SK-N-SH treated with all-trans-retinoic acid at 6 μM for 48 hours (cell line): Measurements from ENCODE around the gene SMOC1.

Source experiments
- ATAC-seq: fragments of 200-7000 bp; cut with Tn5 transposase; 3 replicates; pipeline ENCODE4 v1.9.1; 2020; ENCODE audit warnings: mild to moderate bottlenecking, moderate library complexity
- ARNTL ChIP-seq: fragments of 450-650 bp; formaldehyde crosslinking; IDR thresholded peaks from 2 replicates; pipeline ENCODE4 v1.5.0; 2020; ENCODE audit warnings: low read depth, mild to moderate bottlenecking, moderate library complexity, borderline replicate concordance
- BACH2 ChIP-seq: fragments of 250-450 bp; sonication (Bioruptor Pico); IDR thresholded peaks from 2 replicates; pipeline ENCODE4 v1.9.0; 2021; ENCODE audit warnings: mild to moderate bottlenecking, borderline replicate concordance
- CSDC2 ChIP-seq: fragments of 250-450 bp; sonication (Bioruptor Pico); IDR thresholded peaks from 2 replicates; pipeline ENCODE4 v1.5.0; 2020; ENCODE audit warnings: mild to moderate bottlenecking, moderate library complexity
- ESRRG ChIP-seq: fragments of 250-450 bp; sonication (Bioruptor Pico); IDR thresholded peaks from 2 replicates; pipeline ENCODE4 v1.6.1; 2021; ENCODE audit warnings: mild to moderate bottlenecking
- GLIS3 ChIP-seq: fragments of 250-450 bp; sonication (Bioruptor Pico); IDR thresholded peaks from 2 replicates; pipeline ENCODE4 v1.5.0; 2020; ENCODE audit warnings: mild to moderate bottlenecking, moderate library complexity
- OSR1 ChIP-seq: fragments of 250-450 bp; sonication (Bioruptor Pico); IDR thresholded peaks from 2 replicates; pipeline ENCODE4 v1.8.0; 2022; ENCODE audit warnings: moderate library complexity, mild to moderate bottlenecking, inconsistent platforms
- PPARA ChIP-seq: fragments of 250-450 bp; sonication (Bioruptor Pico); IDR thresholded peaks from 2 replicates; pipeline ENCODE4 v1.5.0; 2020; ENCODE audit warnings: mild to moderate bottlenecking, borderline replicate concordance
- RARB ChIP-seq: fragments of 250-450 bp; sonication (Bioruptor Pico); IDR thresholded peaks from 2 replicates; pipeline ENCODE4 v1.8.0; 2021; ENCODE audit warnings: mild to moderate bottlenecking, moderate library complexity
- SNAI2 ChIP-seq: fragments of 250-450 bp; sonication (Bioruptor Pico); IDR thresholded peaks from 2 replicates; pipeline ENCODE4 v1.5.0; 2020; ENCODE audit warnings: mild to moderate bottlenecking, moderate library complexity
- TCF4 ChIP-seq: fragments of 250-450 bp; sonication (Bioruptor Pico); IDR thresholded peaks from 2 replicates; pipeline ENCODE4 v1.8.0; 2021; ENCODE audit warnings: mild to moderate bottlenecking, moderate library complexity, borderline replicate concordance
- TOX ChIP-seq: fragments of 250-450 bp; sonication (Bioruptor Pico); IDR thresholded peaks from 2 replicates; pipeline ENCODE4 v1.8.0; 2021; ENCODE audit warnings: mild to moderate bottlenecking, moderate library complexity, borderline replicate concordance
- ZC3H10 ChIP-seq: fragments of 250-450 bp; sonication (Bioruptor Pico); IDR thresholded peaks from 2 replicates; pipeline ENCODE4 v1.5.1; 2021; ENCODE audit warnings: mild to moderate bottlenecking, moderate library complexity
- ZFP3 ChIP-seq: fragments of 250-450 bp; sonication (Bioruptor Pico); IDR thresholded peaks from 2 replicates; pipeline ENCODE4 v1.5.0; 2020; ENCODE audit warnings: mild to moderate bottlenecking, moderate library complexity
- ZFP30 ChIP-seq: fragments of 450-650 bp; formaldehyde crosslinking; IDR thresholded peaks from 2 replicates; pipeline ENCODE4 v1.5.0; 2022; ENCODE audit warnings: mild to moderate bottlenecking, moderate library complexity
- ZNF565 ChIP-seq: fragments of 450-650 bp; formaldehyde crosslinking; conservative IDR thresholded peaks from 2 replicates; pipeline ENCODE4 v1.5.0; 2020; ENCODE audit warnings: low read depth, mild to moderate bottlenecking, moderate library complexity
- ZNF70 ChIP-seq: fragments of 450-650 bp; formaldehyde crosslinking; IDR thresholded peaks from 2 replicates; pipeline ENCODE4 v1.5.0; 2020; ENCODE audit warnings: mild to moderate bottlenecking, moderate library complexity
- ZNF8 ChIP-seq: fragments of 450-650 bp; formaldehyde crosslinking; IDR thresholded peaks from 2 replicates; pipeline ENCODE4 v1.5.0; 2020; ENCODE audit warnings: mild to moderate bottlenecking, moderate library complexity
- TF ChIP-seq, protein P1 (sequence below): fragments of 250-450 bp; sonication (Bioruptor Pico); IDR thresholded peaks from 2 replicates; pipeline ENCODE4 v1.5.1; 2021; ENCODE audit warnings: mild to moderate bottlenecking, moderate library complexity
- TF ChIP-seq, protein P2 (sequence below): fragments of 250-450 bp; sonication (Bioruptor Pico); IDR thresholded peaks from 2 replicates; pipeline ENCODE4 v1.5.0; 2020; ENCODE audit warnings: mild to moderate bottlenecking, moderate library complexity
- TF ChIP-seq, protein P3 (sequence below): fragments of 250-450 bp; sonication (Bioruptor Pico); IDR thresholded peaks from 2 replicates; pipeline ENCODE4 v1.8.0; 2021; ENCODE audit warnings: low read depth, mild to moderate bottlenecking, moderate library complexity, borderline replicate concordance
- TF ChIP-seq, protein P4 (sequence below): fragments of 250-450 bp; sonication (Bioruptor Pico); IDR thresholded peaks from 2 replicates; pipeline ENCODE4 v1.8.0; 2020; ENCODE audit warnings: mild to moderate bottlenecking, moderate library complexity, borderline replicate concordance
- TF ChIP-seq, protein P5 (sequence below): fragments of 250-450 bp; sonication (Bioruptor Pico); IDR thresholded peaks from 2 replicates; pipeline ENCODE4 v1.5.1; 2020; ENCODE audit warnings: low read depth, mild to moderate bottlenecking, moderate library complexity

SMOC1 gene, protein sequence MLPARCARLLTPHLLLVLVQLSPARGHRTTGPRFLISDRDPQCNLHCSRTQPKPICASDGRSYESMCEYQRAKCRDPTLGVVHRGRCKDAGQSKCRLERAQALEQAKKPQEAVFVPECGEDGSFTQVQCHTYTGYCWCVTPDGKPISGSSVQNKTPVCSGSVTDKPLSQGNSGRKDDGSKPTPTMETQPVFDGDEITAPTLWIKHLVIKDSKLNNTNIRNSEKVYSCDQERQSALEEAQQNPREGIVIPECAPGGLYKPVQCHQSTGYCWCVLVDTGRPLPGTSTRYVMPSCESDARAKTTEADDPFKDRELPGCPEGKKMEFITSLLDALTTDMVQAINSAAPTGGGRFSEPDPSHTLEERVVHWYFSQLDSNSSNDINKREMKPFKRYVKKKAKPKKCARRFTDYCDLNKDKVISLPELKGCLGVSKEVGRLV

DNA sequence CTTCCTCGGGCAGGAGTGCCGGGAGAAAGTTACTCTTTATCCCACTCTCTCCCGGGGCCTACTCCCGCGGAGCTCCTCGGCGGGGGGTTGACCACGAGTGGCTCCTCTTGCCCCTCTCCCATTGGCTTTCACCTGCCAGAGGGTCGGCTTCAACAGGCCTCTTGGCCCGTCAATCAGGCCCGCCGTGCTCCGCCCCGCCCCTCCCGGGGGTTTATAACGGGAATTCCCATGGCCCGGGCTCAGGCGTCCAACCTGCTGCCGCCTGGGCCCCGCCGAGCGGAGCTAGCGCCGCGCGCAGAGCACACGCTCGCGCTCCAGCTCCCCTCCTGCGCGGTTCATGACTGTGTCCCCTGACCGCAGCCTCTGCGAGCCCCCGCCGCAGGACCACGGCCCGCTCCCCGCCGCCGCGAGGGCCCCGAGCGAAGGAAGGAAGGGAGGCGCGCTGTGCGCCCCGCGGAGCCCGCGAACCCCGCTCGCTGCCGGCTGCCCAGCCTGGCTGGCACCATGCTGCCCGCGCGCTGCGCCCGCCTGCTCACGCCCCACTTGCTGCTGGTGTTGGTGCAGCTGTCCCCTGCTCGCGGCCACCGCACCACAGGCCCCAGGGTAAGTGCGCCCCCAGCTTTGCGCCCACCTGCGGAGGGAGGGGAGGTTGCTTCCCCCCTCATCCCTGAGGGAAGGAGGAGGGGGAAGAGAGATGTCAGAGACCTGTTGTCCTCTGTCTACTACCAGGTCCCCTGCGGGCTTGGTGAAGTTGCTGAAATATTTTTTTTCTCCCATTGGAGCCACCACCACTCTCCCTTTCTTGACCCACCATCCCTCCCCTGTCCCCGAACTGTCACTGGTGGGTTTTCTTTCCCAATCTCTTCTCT, at the start of gene SMOC1:
Gene SMOC1, plus strand, starts transcription at position 242 of the 869 bp plus-strand sequence. Its CDS starts 263 bp downstream, at position 505.
- TF ChIP-seq, protein P1, sequence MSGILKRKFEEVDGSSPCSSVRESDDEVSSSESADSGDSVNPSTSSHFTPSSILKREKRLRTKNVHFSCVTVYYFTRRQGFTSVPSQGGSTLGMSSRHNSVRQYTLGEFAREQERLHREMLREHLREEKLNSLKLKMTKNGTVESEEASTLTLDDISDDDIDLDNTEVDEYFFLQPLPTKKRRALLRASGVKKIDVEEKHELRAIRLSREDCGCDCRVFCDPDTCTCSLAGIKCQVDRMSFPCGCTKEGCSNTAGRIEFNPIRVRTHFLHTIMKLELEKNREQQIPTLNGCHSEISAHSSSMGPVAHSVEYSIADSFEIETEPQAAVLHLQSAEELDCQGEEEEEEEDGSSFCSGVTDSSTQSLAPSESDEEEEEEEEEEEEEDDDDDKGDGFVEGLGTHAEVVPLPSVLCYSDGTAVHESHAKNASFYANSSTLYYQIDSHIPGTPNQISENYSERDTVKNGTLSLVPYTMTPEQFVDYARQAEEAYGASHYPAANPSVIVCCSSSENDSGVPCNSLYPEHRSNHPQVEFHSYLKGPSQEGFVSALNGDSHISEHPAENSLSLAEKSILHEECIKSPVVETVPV (CRISPR knock-in tag): no peak
- TF ChIP-seq TOX (CRISPR knock-in tag): no peak
- no peak for TF ChIP-seq ZNF8 (CRISPR knock-in tag)
- TF ChIP-seq, protein P2, sequence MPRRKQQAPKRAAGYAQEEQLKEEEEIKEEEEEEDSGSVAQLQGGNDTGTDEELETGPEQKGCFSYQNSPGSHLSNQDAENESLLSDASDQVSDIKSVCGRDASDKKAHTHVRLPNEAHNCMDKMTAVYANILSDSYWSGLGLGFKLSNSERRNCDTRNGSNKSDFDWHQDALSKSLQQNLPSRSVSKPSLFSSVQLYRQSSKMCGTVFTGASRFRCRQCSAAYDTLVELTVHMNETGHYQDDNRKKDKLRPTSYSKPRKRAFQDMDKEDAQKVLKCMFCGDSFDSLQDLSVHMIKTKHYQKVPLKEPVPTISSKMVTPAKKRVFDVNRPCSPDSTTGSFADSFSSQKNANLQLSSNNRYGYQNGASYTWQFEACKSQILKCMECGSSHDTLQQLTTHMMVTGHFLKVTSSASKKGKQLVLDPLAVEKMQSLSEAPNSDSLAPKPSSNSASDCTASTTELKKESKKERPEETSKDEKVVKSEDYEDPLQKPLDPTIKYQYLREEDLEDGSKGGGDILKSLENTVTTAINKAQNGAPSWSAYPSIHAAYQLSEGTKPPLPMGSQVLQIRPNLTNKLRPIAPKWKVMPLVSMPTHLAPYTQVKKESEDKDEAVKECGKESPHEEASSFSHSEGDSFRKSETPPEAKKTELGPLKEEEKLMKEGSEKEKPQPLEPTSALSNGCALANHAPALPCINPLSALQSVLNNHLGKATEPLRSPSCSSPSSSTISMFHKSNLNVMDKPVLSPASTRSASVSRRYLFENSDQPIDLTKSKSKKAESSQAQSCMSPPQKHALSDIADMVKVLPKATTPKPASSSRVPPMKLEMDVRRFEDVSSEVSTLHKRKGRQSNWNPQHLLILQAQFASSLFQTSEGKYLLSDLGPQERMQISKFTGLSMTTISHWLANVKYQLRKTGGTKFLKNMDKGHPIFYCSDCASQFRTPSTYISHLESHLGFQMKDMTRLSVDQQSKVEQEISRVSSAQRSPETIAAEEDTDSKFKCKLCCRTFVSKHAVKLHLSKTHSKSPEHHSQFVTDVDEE: no peak
- TF ChIP-seq, protein P3, sequence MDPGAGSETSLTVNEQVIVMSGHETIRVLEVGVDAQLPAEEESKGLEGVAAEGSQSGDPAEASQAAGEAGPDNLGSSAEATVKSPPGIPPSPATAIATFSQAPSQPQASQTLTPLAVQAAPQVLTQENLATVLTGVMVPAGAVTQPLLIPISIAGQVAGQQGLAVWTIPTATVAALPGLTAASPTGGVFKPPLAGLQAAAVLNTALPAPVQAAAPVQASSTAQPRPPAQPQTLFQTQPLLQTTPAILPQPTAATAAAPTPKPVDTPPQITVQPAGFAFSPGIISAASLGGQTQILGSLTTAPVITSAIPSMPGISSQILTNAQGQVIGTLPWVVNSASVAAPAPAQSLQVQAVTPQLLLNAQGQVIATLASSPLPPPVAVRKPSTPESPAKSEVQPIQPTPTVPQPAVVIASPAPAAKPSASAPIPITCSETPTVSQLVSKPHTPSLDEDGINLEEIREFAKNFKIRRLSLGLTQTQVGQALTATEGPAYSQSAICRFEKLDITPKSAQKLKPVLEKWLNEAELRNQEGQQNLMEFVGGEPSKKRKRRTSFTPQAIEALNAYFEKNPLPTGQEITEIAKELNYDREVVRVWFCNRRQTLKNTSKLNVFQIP (CRISPR knock-in tag): no peak
- no peak for TF ChIP-seq OSR1 (CRISPR knock-in tag)
- no peak for TF ChIP-seq CSDC2 (CRISPR knock-in tag)
- no peak for TF ChIP-seq ZFP3 (CRISPR knock-in tag)
- no peak for TF ChIP-seq ZNF565 (CRISPR knock-in tag)
- no peak for TF ChIP-seq PPARA (CRISPR knock-in tag)
- TF ChIP-seq, protein P4, sequence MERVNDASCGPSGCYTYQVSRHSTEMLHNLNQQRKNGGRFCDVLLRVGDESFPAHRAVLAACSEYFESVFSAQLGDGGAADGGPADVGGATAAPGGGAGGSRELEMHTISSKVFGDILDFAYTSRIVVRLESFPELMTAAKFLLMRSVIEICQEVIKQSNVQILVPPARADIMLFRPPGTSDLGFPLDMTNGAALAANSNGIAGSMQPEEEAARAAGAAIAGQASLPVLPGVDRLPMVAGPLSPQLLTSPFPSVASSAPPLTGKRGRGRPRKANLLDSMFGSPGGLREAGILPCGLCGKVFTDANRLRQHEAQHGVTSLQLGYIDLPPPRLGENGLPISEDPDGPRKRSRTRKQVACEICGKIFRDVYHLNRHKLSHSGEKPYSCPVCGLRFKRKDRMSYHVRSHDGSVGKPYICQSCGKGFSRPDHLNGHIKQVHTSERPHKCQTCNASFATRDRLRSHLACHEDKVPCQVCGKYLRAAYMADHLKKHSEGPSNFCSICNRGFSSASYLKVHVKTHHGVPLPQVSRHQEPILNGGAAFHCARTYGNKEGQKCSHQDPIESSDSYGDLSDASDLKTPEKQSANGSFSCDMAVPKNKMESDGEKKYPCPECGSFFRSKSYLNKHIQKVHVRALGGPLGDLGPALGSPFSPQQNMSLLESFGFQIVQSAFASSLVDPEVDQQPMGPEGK: no peak
- TF ChIP-seq RARB (CRISPR knock-in tag): no peak
- no peak for TF ChIP-seq ZFP30
- no peak for TF ChIP-seq ZC3H10
- TF ChIP-seq TCF4 (CRISPR knock-in tag): no peak
- TF ChIP-seq ARNTL: no peak
- TF ChIP-seq BACH2 (CRISPR knock-in tag): no peak
- no peak for TF ChIP-seq ESRRG
- no peak for TF ChIP-seq GLIS3 (CRISPR knock-in tag)
- TF ChIP-seq SNAI2 (CRISPR knock-in tag): no peak
- ATAC-seq: peak; percentile 40

DNA sequence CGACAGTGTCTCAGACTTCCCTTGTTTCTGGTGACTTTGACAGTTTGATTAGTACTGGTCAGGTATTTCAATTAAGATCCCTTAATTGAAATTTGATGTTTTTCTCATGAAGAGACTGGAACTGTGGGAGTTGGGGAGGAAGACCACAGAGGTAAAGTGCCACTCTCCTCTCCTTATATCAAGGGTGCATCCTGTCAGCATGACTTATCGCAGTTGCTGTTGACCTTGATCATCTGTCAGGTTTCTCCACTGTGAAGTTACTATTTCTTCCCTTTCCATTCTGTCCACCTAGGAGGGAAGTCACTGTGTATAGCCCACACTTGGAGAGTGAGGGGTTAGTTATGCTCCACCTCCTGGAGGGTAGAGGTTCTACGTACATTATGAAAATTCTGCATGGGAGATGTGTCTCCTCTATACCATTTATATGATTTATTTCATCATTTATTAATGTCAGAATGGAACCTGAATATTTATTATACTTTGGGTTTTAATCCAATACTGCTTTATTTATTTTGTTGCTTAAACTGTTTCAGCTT, 40.3 kb upstream of the SMOC1 start:
- ATAC-seq: no peak
- TF ChIP-seq OSR1 (CRISPR knock-in tag) (no peak), CSDC2 (CRISPR knock-in tag) (no peak), ARNTL (no peak), ESRRG (no peak), TCF4 (CRISPR knock-in tag) (no peak), ZFP3 (CRISPR knock-in tag) (no peak), RARB (CRISPR knock-in tag) (no peak), SNAI2 (CRISPR knock-in tag) (no peak), ZNF70 (CRISPR knock-in tag) (no peak), PPARA (CRISPR knock-in tag) (no peak), GLIS3 (CRISPR knock-in tag) (no peak)
- TF ChIP-seq, protein P2: no peak
- TF ChIP-seq, protein P5, sequence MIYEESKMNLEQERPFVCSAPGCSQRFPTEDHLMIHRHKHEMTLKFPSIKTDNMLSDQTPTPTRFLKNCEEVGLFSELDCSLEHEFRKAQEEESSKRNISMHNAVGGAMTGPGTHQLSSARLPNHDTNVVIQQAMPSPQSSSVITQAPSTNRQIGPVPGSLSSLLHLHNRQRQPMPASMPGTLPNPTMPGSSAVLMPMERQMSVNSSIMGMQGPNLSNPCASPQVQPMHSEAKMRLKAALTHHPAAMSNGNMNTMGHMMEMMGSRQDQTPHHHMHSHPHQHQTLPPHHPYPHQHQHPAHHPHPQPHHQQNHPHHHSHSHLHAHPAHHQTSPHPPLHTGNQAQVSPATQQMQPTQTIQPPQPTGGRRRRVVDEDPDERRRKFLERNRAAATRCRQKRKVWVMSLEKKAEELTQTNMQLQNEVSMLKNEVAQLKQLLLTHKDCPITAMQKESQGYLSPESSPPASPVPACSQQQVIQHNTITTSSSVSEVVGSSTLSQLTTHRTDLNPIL: no peak
- TF ChIP-seq, protein P4: no peak
